Left ventricle myocardium inferior (tissue), 1 donor: ENCODE results near the gene LONP1. TPM values are rescaled to one million over a fixed set of nuclear protein-coding genes. Genes with fewer than 3 reads are reported as not detected.
A peak's percentile ranks its signal among the peaks of the same experiment; 100 is the strongest.

ENCODE experiments used
- DNase-seq: peaks from one replicate; pipeline ENCODE4 v3.0.0-alpha.2; 2020
- H3K27ac ChIP-seq: fragments of 200-600 bp; replicated peaks from 2 replicates; pipeline ENCODE4 v1.8.0; 2021
- H3K27me3 ChIP-seq: fragments of 200-600 bp; 2 replicates; pipeline ENCODE4 v1.8.0; 2021; ENCODE audit warnings: low read depth
- H3K36me3 ChIP-seq: fragments of 200-600 bp; 2 replicates; pipeline ENCODE4 v1.8.0; 2021
- H3K4me1 ChIP-seq: fragments of 200-600 bp; 2 replicates; pipeline ENCODE4 v1.8.0; 2021
- H3K4me3 ChIP-seq: fragments of 200-600 bp; 2 replicates; pipeline ENCODE4 v1.8.0; 2021; ENCODE audit warnings: mild to moderate bottlenecking, moderate library complexity
- H3K9me3 ChIP-seq: fragments of 200-600 bp; replicated peaks from 2 replicates; pipeline ENCODE4 v1.8.0; 2021
- intact Hi-C: fragments of 100-400 bp; cut with micrococcal nuclease; formaldehyde crosslinking; loops from one replicate; pipeline ENCODE4 v1.11.0; 2022
- total RNA-seq: library from RNA; stranded (reverse); fragmentation: NEBNext Ultra II Directional; extraction: Animal tissue kit (Norgen Biotek cat#: 25700); gene quantifications from one replicate; pipeline ENCODE4 v1.2.1, GENCODE V29; 2021
- TF ChIP-seq, protein P1 (sequence below): fragments of 200-600 bp; IDR thresholded peaks from 2 replicates; pipeline ENCODE4 v1.8.0; 2021; ENCODE audit warnings: antibody characterized with exemption, mild to moderate bottlenecking, borderline replicate concordance
- donor health status: DM: no; HTN: yes; CAD: no; lungs with severe emphysema.

The LONP1 gene
- total RNA-seq, 1 donor from 2014 or later, result 104 TPM

DNA sequence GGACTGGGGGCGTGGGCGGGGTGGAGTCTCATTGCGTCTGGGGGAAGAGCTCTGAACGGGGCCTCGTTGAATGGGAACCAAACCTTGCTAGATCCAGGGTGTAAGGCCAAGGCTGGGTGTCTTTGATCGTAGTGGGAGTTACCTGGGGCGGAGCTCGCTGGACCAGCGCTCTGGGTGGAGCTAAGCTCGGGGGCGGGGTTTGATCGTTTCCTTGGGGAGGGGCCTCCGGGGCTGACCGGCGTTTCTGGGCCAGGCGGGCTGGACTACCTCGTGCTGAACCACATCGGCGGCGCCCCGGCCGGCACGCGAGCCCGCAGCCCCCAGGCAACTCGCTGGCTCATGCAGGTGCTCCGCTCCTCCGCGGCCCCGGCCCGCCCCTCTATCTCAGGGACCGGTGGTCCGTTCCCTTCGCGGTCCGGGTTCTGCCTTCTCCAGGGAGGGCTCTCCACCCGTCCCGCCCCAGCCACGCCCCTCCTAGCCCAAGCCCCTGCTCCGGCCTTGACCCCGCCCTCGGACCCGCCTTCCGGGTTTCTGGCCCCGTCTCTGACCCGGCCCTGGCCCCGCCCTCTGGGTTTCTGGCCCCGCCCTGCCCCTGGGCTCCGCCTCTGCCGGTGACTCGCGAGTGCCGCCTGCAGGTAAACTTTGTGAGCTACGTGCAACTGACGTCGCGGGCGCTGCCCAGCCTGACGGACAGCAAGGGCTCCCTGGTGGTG, 33.1 kb downstream of the LONP1 start:
- Histone ChIP-seq H3K4me3 (peak overlapping the region; percentile 77), H3K27ac (peak overlapping the region; percentile 89), H3K4me1 (peaks cover 37% of the 10 kb centered on the region), H3K27me3 (no peaks in the 10 kb centered on the region), H3K36me3 (peaks cover 4% of the 10 kb centered on the region), H3K9me3 (no peaks in the 10 kb centered on the region)
- TF ChIP-seq, protein P1, sequence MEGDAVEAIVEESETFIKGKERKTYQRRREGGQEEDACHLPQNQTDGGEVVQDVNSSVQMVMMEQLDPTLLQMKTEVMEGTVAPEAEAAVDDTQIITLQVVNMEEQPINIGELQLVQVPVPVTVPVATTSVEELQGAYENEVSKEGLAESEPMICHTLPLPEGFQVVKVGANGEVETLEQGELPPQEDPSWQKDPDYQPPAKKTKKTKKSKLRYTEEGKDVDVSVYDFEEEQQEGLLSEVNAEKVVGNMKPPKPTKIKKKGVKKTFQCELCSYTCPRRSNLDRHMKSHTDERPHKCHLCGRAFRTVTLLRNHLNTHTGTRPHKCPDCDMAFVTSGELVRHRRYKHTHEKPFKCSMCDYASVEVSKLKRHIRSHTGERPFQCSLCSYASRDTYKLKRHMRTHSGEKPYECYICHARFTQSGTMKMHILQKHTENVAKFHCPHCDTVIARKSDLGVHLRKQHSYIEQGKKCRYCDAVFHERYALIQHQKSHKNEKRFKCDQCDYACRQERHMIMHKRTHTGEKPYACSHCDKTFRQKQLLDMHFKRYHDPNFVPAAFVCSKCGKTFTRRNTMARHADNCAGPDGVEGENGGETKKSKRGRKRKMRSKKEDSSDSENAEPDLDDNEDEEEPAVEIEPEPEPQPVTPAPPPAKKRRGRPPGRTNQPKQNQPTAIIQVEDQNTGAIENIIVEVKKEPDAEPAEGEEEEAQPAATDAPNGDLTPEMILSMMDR, result peak; percentile 84
- DNase-seq, result peak; percentile 98
- intact Hi-C loops, result no loop called here

DNA sequence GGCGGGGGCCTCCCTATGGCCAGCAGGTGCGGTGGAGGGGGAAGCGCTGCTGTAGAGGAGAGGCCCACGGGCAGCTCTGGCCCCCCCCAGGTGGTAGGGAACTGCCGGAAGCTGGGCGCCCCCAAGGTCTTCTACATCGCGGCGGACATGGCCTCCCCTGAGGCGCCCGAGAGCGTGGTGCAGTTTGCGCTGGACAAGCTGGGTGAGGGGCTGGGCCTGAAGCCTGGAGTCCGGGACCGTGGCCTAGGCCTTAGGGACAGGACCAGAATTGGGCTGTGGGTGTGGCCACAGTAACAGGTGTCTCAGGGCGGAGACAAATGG, 33.7 kb downstream of the LONP1 start:
- peak overlapping the region; percentile 89 for H3K27ac ChIP-seq
- intact Hi-C loops, result no loop called here
- peak overlapping the region; percentile 77 for H3K4me3 ChIP-seq

GRCh38 chr19:5684694-5685430, 35.1 kb downstream of the LONP1 start:
- Histone ChIP-seq H3K4me3 (no peak overlapping the region), H3K27ac (no peak overlapping the region), H3K27me3 (no peaks in the 10 kb centered on the region), H3K4me1 (peaks cover 33% of the 10 kb centered on the region), H3K9me3 (no peaks in the 10 kb centered on the region), H3K36me3 (no peaks in the 10 kb centered on the region)
- no peak for DNase-seq
- TF ChIP-seq, protein P1, result no peak
- intact Hi-C loops, result no loop called here

More for the DNA sequence above, 33.7 kb downstream of the LONP1 start:
- H3K4me1 ChIP-seq, result peaks cover 33% of the 10 kb centered on the region
- no peaks in the 10 kb centered on the region for H3K9me3 ChIP-seq
- TF ChIP-seq, protein P1, result no peak
- DNase-seq, result no peak
- no peaks in the 10 kb centered on the region for H3K27me3 ChIP-seq
- H3K36me3 ChIP-seq, result no peaks in the 10 kb centered on the region

GRCh38 chr19:5683177-5683886, 36.6 kb downstream of the LONP1 start:
- no peaks in the 10 kb centered on the region for H3K27me3 ChIP-seq
- no peak for DNase-seq
- no peak overlapping the region for H3K27ac ChIP-seq
- no peak overlapping the region for H3K4me3 ChIP-seq
- TF ChIP-seq, protein P1, result no peak
- peaks cover 44% of the 10 kb centered on the region for H3K4me1 ChIP-seq
- no peaks in the 10 kb centered on the region for H3K9me3 ChIP-seq
- peaks cover 1% of the 10 kb centered on the region for H3K36me3 ChIP-seq
- intact Hi-C loops, result no loop called here

- H3K27ac ChIP-seq, result no peak overlapping the region
- peaks cover 13% of the 10 kb centered on the region for H3K36me3 ChIP-seq
- H3K27me3 ChIP-seq, result no peaks in the 10 kb centered on the region
- TF ChIP-seq, protein P1, result no peak
- no peak overlapping the region for H3K4me3 ChIP-seq
- H3K4me1 ChIP-seq, result peaks cover 37% of the 10 kb centered on the region
- intact Hi-C loops, result no loop called here
- no peak for DNase-seq
- no peaks in the 10 kb centered on the region for H3K9me3 ChIP-seq
Measured at GRCh38 chr19:5682107-5682482, 37.9 kb downstream of the LONP1 start.
